ENCODE data around the gene SRP14.
A peak's percentile ranks its signal among the peaks of the same experiment; 100 is the strongest.

The SRP14 gene

GRCh38 chr15:40044717-40045571, 6.0 kb upstream of the SRP14 start:
- peaks cover 0 to 22% (median 9%) of the 10 kb centered on the region in 4 donors for H3K4me1 ChIP-seq
- intact Hi-C loops (cut with DNase I; ENCODE audit: low total_unique reads): loop anchor here (5.0 to 10.0 kb wide), 5 partner anchors 60 to 390 kb away; partner anchors contain the start of genes BMF and FSIP1
- H3K36me3 ChIP-seq: no peaks in the 10 kb centered on the region
- TF ChIP-seq CTCF (IDR thresholded peaks at IDR 0.05): peak; percentile 91 to 93
- H3K4me3 ChIP-seq: peak overlapping the region in 1 of 2 donors; percentile 26
- H3K27ac ChIP-seq: no peak overlapping the region
- DNase-seq: peak; percentile 89 to 91
- H3K27me3 ChIP-seq: no peaks in the 10 kb centered on the region
- no peaks in the 10 kb centered on the region for H3K9me3 ChIP-seq

- Histone ChIP-seq H3K9me3 (no peaks in the 10 kb centered on the region), H3K36me3 (no peaks in the 10 kb centered on the region), H3K27me3 (no peaks in the 10 kb centered on the region), H3K4me3 (no peak overlapping the region), H3K4me1 (peaks cover 0 to 28% (median 9%) of the 10 kb centered on the region in 4 donors), H3K27ac (no peak overlapping the region)
- intact Hi-C loops (cut with DNase I; ENCODE audit: low total_unique reads): loop anchor here (10.0 kb wide), 3 partner anchors 61 to 391 kb away; partner anchors contain the start of genes BMF and FSIP1
- DNase-seq: peak in 1 of 2 donors; percentile 33
- TF ChIP-seq CTCF (IDR thresholded peaks at IDR 0.05): no peak
Observed at GRCh38 chr15:40043927-40044716, 5.1 kb upstream of the SRP14 start.

GRCh38 chr15:40042791-40043320, 3.9 kb upstream of the SRP14 start:
- peaks cover 0 to 33% (median 10%) of the 10 kb centered on the region in 4 donors for H3K4me1 ChIP-seq
- intact Hi-C loops (cut with DNase I; ENCODE audit: low total_unique reads): loop anchor here (10.0 kb wide), 3 partner anchors 62 to 392 kb away; partner anchors contain the start of genes BMF and FSIP1

GRCh38 chr15:40040770-40041169, 1.8 kb upstream of the SRP14 start:
- intact Hi-C loops (cut with DNase I; ENCODE audit: low total_unique reads): loop anchor here (10.0 kb wide), 3 partner anchors 64 to 394 kb away; partner anchors contain the start of genes BMF and FSIP1
- peaks cover 0 to 33% (median 9%) of the 10 kb centered on the region in 4 donors for H3K4me1 ChIP-seq
- H3K27me3 ChIP-seq: no peaks in the 10 kb centered on the region
- H3K36me3 ChIP-seq: peaks cover 12 to 13% (median 13%) of the 10 kb centered on the region in 3 donors
- TF ChIP-seq CTCF (IDR thresholded peaks at IDR 0.05): no peak
- H3K4me3 ChIP-seq: no peak overlapping the region
- DNase-seq: no peak
- H3K27ac ChIP-seq: no peak overlapping the region
- H3K9me3 ChIP-seq: no peaks in the 10 kb centered on the region

More at GRCh38 chr15:40042791-40043320, 3.9 kb upstream of the SRP14 start:
- Histone ChIP-seq H3K9me3 (no peaks in the 10 kb centered on the region), H3K27ac (no peak overlapping the region), H3K27me3 (no peaks in the 10 kb centered on the region), H3K4me3 (no peak overlapping the region), H3K36me3 (no peaks in the 10 kb centered on the region)
- TF ChIP-seq CTCF (IDR thresholded peaks at IDR 0.05): no peak
- no peak for DNase-seq

GRCh38 chr15:40040293-40040635, 1.3 kb upstream of the SRP14 start:
- Histone ChIP-seq H3K27me3 (no peaks in the 10 kb centered on the region), H3K36me3 (peaks cover 17 to 18% (median 18%) of the 10 kb centered on the region in 3 donors), H3K4me1 (peaks cover 0 to 29% (median 9%) of the 10 kb centered on the region in 4 donors), H3K9me3 (no peaks in the 10 kb centered on the region), H3K4me3 (no peak overlapping the region), H3K27ac (no peak overlapping the region)
- no peak for TF ChIP-seq CTCF (IDR thresholded peaks at IDR 0.05)
- DNase-seq: peak in 1 of 2 donors; percentile 59
- intact Hi-C loops (cut with DNase I; ENCODE audit: low total_unique reads): loop anchor here (10.0 kb wide), 3 partner anchors 65 to 395 kb away; partner anchors contain the start of genes BMF and FSIP1
